GM12878 (cell line): Measurements from ENCODE around the gene CD68. TPM values are rescaled to one million over a fixed set of nuclear protein-coding genes. Genes with fewer than 3 reads are reported as not detected.

Experiments
- ATAC-seq: fragments of 200-7000 bp; cut with Tn5 transposase; 3 replicates; pipeline ENCODE4 v1.9.1; 2020; ENCODE audit warnings: mild to moderate bottlenecking, moderate library complexity
- BruUV-seq: library from RNA; stranded (reverse); fragments of 400-500 nt; replicated peaks from 2 replicates; lab custom pipeline; 2021; lab: Mats Ljungman, UMichigan
- CTCF ChIA-PET: fragments of 300-600 bp; sonication (Branson Sonifier 250); formaldehyde crosslinking; extraction: SDS; loops from one replicate; lab custom pipeline; 2021; ENCODE audit warnings: inconsistent platforms; lab: Yijun Ruan, JAX
- POLR2A ChIA-PET: fragments of 350-600 bp; formaldehyde crosslinking; extraction: SDS; loops from one replicate; lab custom pipeline; 2021; ENCODE audit warnings: inconsistent platforms; lab: Charles Lee
- RAD21 ChIA-PET: fragments of 300-600 bp; sonication (Branson Sonifier 250); formaldehyde crosslinking; loops from one replicate; lab custom pipeline; 2023; ENCODE audit warnings: antibody characterized with exemption; ENCODE audit not compliant: unreplicated experiment; lab: Charles Lee
- SMC1A ChIA-PET: fragments of 300-600 bp; sonication (Branson Sonifier 250); formaldehyde crosslinking; loops from one replicate; lab custom pipeline; 2023; ENCODE audit not compliant: unreplicated experiment, uncharacterized antibody; lab: Charles Lee
- DNase-seq: peaks from one replicate; pipeline ENCODE4 v3.0.0-alpha.2; 2011; ENCODE audit warnings: low read depth, low spot score
- FAIRE-seq: peaks from 3 replicates; lab custom pipeline; 2011; peaks lifted over from hg19 to GRCh38; lab: Jason Lieb, UNC
- H2AFZ ChIP-seq: 2 replicates; pipeline ENCODE4 v1.6.0; 2011; ENCODE audit warnings: low read depth, low read length, control low read depth; ENCODE audit not compliant: control insufficient read depth
- H3K27ac ChIP-seq: 2 replicates; pipeline ENCODE4 v1.5.1; 2011; ENCODE audit warnings: control low read depth; ENCODE audit not compliant: control insufficient read depth, insufficient read depth
- H3K27me3 ChIP-seq, 2 experiments: replicated peaks in 1 of 2; 2 replicates each; pipeline versions ENCODE4 v1.6.0 to v1.6.1; 2011; ENCODE audit warnings: low read length in 1 of 2; ENCODE audit not compliant: control insufficient read depth in 2 of 2, insufficient read depth in 2 of 2
- H3K36me3 ChIP-seq, 2 experiments: 2 replicates each; pipeline ENCODE4 v1.5.1; 2011; ENCODE audit warnings: low read length in 1 of 2; ENCODE audit not compliant: control insufficient read depth in 2 of 2, insufficient read depth in 2 of 2
- H3K4me1 ChIP-seq: 2 replicates; pipeline ENCODE4 v1.6.1; 2011; ENCODE audit warnings: mild to moderate bottlenecking, low read length, moderate library complexity, mixed read lengths; ENCODE audit not compliant: control insufficient read depth, insufficient read depth
- H3K4me2 ChIP-seq: 2 replicates; pipeline ENCODE4 v1.6.0; 2011; ENCODE audit warnings: control low read depth; ENCODE audit not compliant: control insufficient read depth, insufficient read depth
- H3K4me3 ChIP-seq: fragments of 200-600 bp; sonication (generic); 2 replicates; pipeline ENCODE4 v1.5.1; 2016
- H3K79me2 ChIP-seq: 2 replicates; pipeline ENCODE4 v1.6.0; 2011; ENCODE audit warnings: low read length; ENCODE audit not compliant: control insufficient read depth, insufficient read depth
- H3K9ac ChIP-seq: 2 replicates; pipeline ENCODE4 v1.8.0; 2011; ENCODE audit warnings: low read length, control low read depth, mixed read lengths; ENCODE audit not compliant: control insufficient read depth, insufficient read depth
- H3K9me3 ChIP-seq: replicated peaks from 3 replicates; pipeline ENCODE4 v1.5.1; 2011; ENCODE audit warnings: mild to moderate bottlenecking, low read length; ENCODE audit not compliant: control insufficient read depth, insufficient read depth
- H4K20me1 ChIP-seq: 2 replicates; pipeline ENCODE4 v1.6.0; 2011; ENCODE audit not compliant: control insufficient read depth, insufficient read depth
- ASH2L ChIP-seq: fragments of 300-600, 200-600 bp; sonication (generic); IDR thresholded peaks from 2 replicates; pipeline ENCODE4 v1.6.1; 2017; ENCODE audit warnings: low read depth, mild to moderate bottlenecking, borderline replicate concordance
- ATF7 ChIP-seq: fragments of 450-650 bp; IDR thresholded peaks from 2 replicates; pipeline ENCODE4 v1.6.1; 2016; ENCODE audit warnings: low read depth, mild to moderate bottlenecking
- BHLHE40 ChIP-seq, 2 experiments: fragments of 450-650 bp in 1 of 2; IDR thresholded peaks; 2 replicates each; pipeline ENCODE4 v1.6.1; 2011 to 2017; ENCODE audit warnings: low read depth in 2 of 2, borderline replicate concordance in 1 of 2, improper control_type of control experiment in 1 of 2, low read length in 1 of 2, mild to moderate bottlenecking in 1 of 2
- EED ChIP-seq: sonication (generic); IDR thresholded peaks from 2 replicates; pipeline ENCODE4 v1.6.1; 2016; ENCODE audit warnings: antibody characterized with exemption, low read depth
- EP300 ChIP-seq, 2 experiments: fragments of 150-350 bp in 1 of 2; IDR thresholded peaks; 2 replicates each; pipeline ENCODE4 v1.6.1; 2011 to 2012; ENCODE audit warnings: low read depth in 2 of 2, low read length in 2 of 2, borderline replicate concordance in 1 of 2, improper control_type of control experiment in 1 of 2, inconsistent platforms in 1 of 2; ENCODE audit not compliant: control insufficient read depth in 1 of 2
- FOXM1 ChIP-seq: IDR thresholded peaks from 2 replicates; pipeline ENCODE4 v1.6.1; 2012; ENCODE audit warnings: low read depth, mild to moderate bottlenecking, inconsistent platforms, low read length, moderate library complexity
- GATAD2B ChIP-seq: fragments of 450-650 bp; conservative IDR thresholded peaks from 2 replicates; pipeline ENCODE4 v1.6.1; 2017; ENCODE audit warnings: low read depth, mild to moderate bottlenecking, moderate library complexity
- IKZF1 ChIP-seq: fragments of 450-650 bp; conservative IDR thresholded peaks from 2 replicates; pipeline ENCODE4 v1.6.1; 2017; ENCODE audit warnings: antibody characterized with exemption, mild to moderate bottlenecking
- NFIC ChIP-seq: IDR thresholded peaks from 2 replicates; pipeline ENCODE4 v1.6.1; 2012; ENCODE audit warnings: low read depth, mild to moderate bottlenecking, inconsistent platforms, low read length, moderate library complexity
- PAX8 ChIP-seq: fragments of 450-650 bp; IDR thresholded peaks from 2 replicates; pipeline ENCODE4 v1.6.1; 2017; ENCODE audit warnings: mild to moderate bottlenecking, moderate library complexity
- POLR2AphosphoS5 ChIP-seq: IDR thresholded peaks from 2 replicates; pipeline ENCODE4 v1.6.1; 2011; ENCODE audit warnings: mild to moderate bottlenecking, low read length, inconsistent platforms
- RUNX3 ChIP-seq: IDR thresholded peaks from 2 replicates; pipeline ENCODE4 v1.6.1; 2012; ENCODE audit warnings: low read length, inconsistent platforms
- STAT1 ChIP-seq: fragments of 450-650 bp; conservative IDR thresholded peaks from 2 replicates; pipeline ENCODE4 v1.6.1; 2014; ENCODE audit warnings: antibody characterized with exemption, mild to moderate bottlenecking
- ZNF384 ChIP-seq: IDR thresholded peaks from 2 replicates; pipeline ENCODE4 v1.6.1; 2012; ENCODE audit warnings: low read depth, mild to moderate bottlenecking, low read length, improper control_type of control experiment, borderline replicate concordance
- WGBS: methylation state at CpG from one replicate; pipeline ENCODE4 v1.1.6; 2016; ENCODE audit warnings: low lambda C conversion rate; ENCODE audit not compliant: insufficient replicate concordance, insufficient coverage; ENCODE audit errors: missing lambda C conversion rate; 5-methylcytosine and 5-hydroxymethylcytosine counted together
- in situ Hi-C: fragments of 300-500 bp; cut with MboI; formaldehyde crosslinking; loops from 9 replicates; pipeline ENCODE4 v1.14.3; 2018; ENCODE audit warnings: mixed read lengths
- intact Hi-C: fragments of 100-400 bp; cut with micrococcal nuclease; formaldehyde crosslinking; loops from one replicate; pipeline ENCODE4 v1.14.2; 2022; ENCODE audit not compliant: unreplicated experiment
- polyA plus RNA-seq, 11 experiments: library from polyadenylated mRNA; depleted of rRNA in 4 of 11; unstranded in 6 of 11; stranded (reverse) in 5 of 11; fragments of >200 nt; fragmentation: Nextera tagmentation in 4 of 11; fragmentation: Illumina TruSeq in 1 of 11; extraction: Ambion mirVana in 4 of 11; extraction: Trizol in 1 of 11; gene quantifications; 1 replicate in 1 of 11; 2 replicates in 10 of 11; pipeline versions ENCODE4 v1.2.1 to v1.2.3, GENCODE V29; 2011 to 2016; ENCODE audit warnings: inconsistent platforms in 2 of 11, missing spikeins in 2 of 11, low read depth in 1 of 11
- total RNA-seq, 4 experiments: library from RNA; depleted of rRNA in 3 of 4; stranded (reverse); fragments of >200 nt in 3 of 4; fragmentation: Illumina TruSeq in 1 of 4; extraction: Trizol in 1 of 4; gene quantifications; 2 replicates each; pipeline versions ENCODE4 v1.2.1 to v1.2.3, GENCODE V29; 2013 to 2021
- TF ChIP-seq, protein P1 (sequence below): fragments of 450-650 bp; IDR thresholded peaks from 2 replicates; pipeline ENCODE4 v1.6.1; 2018; ENCODE audit warnings: mild to moderate bottlenecking, low read depth, moderate library complexity; ENCODE audit not compliant: partially characterized antibody
- TF ChIP-seq, protein P2 (sequence below): fragments of 450-650 bp; IDR thresholded peaks from 2 replicates; pipeline ENCODE4 v1.6.1; 2016; ENCODE audit warnings: mild to moderate bottlenecking

Gene CD68
- total and polyA plus RNA-seq, 10 of the 15 experiments (the other 5 are each of a cell fraction or from before 2014, with no cell fraction given), result 2.6 to 6.9 (median 3.8) TPM

DNA sequence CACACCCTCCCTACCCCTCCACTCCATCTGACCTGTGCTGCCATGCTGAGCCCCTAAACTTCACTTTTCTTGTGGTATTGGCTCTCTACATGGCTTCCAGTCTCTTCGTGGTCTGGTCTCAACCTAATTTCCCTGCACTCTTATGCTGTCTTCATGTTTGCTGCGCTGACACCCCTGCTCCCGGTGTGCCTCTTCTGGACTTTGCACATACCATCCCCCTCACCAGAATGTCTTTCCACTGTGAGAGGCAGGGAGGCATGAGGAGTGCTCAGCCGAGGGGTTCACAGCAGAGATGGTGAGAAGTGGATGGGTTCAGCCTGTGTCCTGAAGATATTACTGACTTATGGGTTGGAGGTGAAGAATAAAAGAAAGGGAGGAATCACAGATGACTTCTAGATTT, 28.0 kb upstream of the CD68 start (continued):
- TF ChIP-seq, protein P1, sequence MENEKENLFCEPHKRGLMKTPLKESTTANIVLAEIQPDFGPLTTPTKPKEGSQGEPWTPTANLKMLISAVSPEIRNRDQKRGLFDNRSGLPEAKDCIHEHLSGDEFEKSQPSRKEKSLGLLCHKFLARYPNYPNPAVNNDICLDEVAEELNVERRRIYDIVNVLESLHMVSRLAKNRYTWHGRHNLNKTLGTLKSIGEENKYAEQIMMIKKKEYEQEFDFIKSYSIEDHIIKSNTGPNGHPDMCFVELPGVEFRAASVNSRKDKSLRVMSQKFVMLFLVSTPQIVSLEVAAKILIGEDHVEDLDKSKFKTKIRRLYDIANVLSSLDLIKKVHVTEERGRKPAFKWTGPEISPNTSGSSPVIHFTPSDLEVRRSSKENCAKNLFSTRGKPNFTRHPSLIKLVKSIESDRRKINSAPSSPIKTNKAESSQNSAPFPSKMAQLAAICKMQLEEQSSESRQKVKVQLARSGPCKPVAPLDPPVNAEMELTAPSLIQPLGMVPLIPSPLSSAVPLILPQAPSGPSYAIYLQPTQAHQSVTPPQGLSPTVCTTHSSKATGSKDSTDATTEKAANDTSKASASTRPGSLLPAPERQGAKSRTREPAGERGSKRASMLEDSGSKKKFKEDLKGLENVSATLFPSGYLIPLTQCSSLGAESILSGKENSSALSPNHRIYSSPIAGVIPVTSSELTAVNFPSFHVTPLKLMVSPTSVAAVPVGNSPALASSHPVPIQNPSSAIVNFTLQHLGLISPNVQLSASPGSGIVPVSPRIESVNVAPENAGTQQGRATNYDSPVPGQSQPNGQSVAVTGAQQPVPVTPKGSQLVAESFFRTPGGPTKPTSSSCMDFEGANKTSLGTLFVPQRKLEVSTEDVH, result no peak
- TF ChIP-seq EED, result no peak

DNA sequence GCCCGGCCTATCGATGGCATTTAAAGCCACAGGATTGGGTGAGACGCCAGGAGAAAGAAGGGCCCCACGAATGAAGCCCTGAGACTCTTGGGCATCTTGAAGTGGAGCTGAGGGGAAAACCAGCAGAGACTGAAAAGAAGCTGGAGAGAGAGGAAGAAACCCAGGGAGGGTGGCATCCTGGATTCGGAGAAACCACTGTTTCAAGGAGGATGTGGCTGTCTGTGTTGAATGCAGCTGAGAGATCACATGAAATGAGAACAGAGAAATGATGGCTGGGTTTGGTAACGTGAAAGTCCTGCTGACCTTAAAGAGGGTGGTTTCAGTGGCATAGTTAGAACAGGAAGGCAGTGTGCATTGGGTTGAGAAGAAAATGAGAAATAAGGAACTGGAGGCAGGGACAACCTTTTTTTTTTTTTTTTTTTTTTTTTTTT, 26.8 kb upstream of the CD68 start:
- no peaks in the 10 kb centered on the region for H3K9me3 ChIP-seq
- no TSS peak for BruUV-seq
- RAD21 ChIA-PET, result interaction anchor here (0.7 to 1.8 kb wide), 7 partner anchors 8 to 135 kb away, joined by 3 to 7 read pairs (median 5); partner anchors contain the start of gene TP53
- in situ Hi-C loops (loop anchor here (25.0 kb wide), 1 partner anchor 515 kb away; the partner anchor contains the start of genes SLC16A11 and SLC16A13), intact Hi-C loops (no loop called here)
- H3K36me3 ChIP-seq, result no peaks in the 10 kb centered on the region
- no peaks in the 10 kb centered on the region for H3K79me2 ChIP-seq
- H3K4me3 ChIP-seq, result 0 out of 2 replicates have a peak overlapping the region, but pooled peaks have one; percentile 31
- peak; percentile 95 for FAIRE-seq
- POLR2A ChIA-PET, result interaction anchor here (0.5 to 1.5 kb wide), 12 partner anchors 7 to 374 kb away, joined by 3 to 6 read pairs (median 3); partner anchors contain the start of genes ACADVL, DLG4, SENP3 and TMEM256
- peak; percentile 95 for DNase-seq
- peak overlapping the region; percentile 45 for H3K4me2 ChIP-seq
- CTCF ChIA-PET, result interaction anchor here (0.6 to 2.5 kb wide), 11 partner anchors 8 to 201 kb away, joined by 3 to 20 read pairs (median 3); partner anchors contain the start of genes FXR2, SENP3 and TP53
- peak overlapping the region; percentile 7; the same call in 1 of the 2 replicates for H3K9ac ChIP-seq
- no peak overlapping the region; the same call in 1 of the 2 replicates for H3K27ac ChIP-seq
- H3K4me1 ChIP-seq, result peaks cover 31% of the 10 kb centered on the region
- H4K20me1 ChIP-seq, result no peaks in the 10 kb centered on the region
- 2% methylated on average over 6 of the region's 6 CpGs for WGBS
- SMC1A ChIA-PET, result interaction anchor here (0.9 to 2.2 kb wide), 6 partner anchors 8 to 598 kb away, joined by 3 to 10 read pairs (median 4); partner anchors contain the start of gene SENP3
- no peak overlapping the region for H2AFZ ChIP-seq
- H3K27me3 ChIP-seq, result no peaks in the 10 kb centered on the region; a peak in 1 of 4 replicates
- peak; percentile 91 for ATAC-seq
- peak; percentile 63 for TF ChIP-seq ATF7
- TF ChIP-seq BHLHE40 (IDR thresholded peaks at IDR 0.05; ENCODE audit: borderline replicate concordance in 1 of 2, low read depth in 2 of 2, low read length in 1 of 2), result peak; percentile 77 to 78; a peak in 3 of 4 replicates
- peak; percentile 87 for TF ChIP-seq IKZF1
- peak; percentile 15; the same call in 1 of the 2 replicates for TF ChIP-seq NFIC
- 0 out of 4 replicates have a peak, but pooled peaks of 1 of the 2 experiments have one; percentile 7 for TF ChIP-seq EP300 (IDR thresholded peaks at IDR 0.05; ENCODE audit: borderline replicate concordance in 1 of 2, control insufficient read depth in 1 of 2, low read depth in 2 of 2, low read length in 2 of 2)
- TF ChIP-seq STAT1, result no peak
- TF ChIP-seq FOXM1, result 0 out of 2 replicates have a peak, but pooled peaks have one; percentile 18
- TF ChIP-seq ASH2L, result no peak
- TF ChIP-seq, protein P2, sequence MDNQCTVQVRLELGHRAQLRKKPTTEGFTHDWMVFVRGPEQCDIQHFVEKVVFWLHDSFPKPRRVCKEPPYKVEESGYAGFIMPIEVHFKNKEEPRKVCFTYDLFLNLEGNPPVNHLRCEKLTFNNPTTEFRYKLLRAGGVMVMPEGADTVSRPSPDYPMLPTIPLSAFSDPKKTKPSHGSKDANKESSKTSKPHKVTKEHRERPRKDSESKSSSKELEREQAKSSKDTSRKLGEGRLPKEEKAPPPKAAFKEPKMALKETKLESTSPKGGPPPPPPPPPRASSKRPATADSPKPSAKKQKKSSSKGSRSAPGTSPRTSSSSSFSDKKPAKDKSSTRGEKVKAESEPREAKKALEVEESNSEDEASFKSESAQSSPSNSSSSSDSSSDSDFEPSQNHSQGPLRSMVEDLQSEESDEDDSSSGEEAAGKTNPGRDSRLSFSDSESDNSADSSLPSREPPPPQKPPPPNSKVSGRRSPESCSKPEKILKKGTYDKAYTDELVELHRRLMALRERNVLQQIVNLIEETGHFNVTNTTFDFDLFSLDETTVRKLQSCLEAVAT, result no peak
- no peak for TF ChIP-seq POLR2AphosphoS5
- no peak for TF ChIP-seq PAX8
- peak; percentile 94 for TF ChIP-seq ZNF384
- TF ChIP-seq GATAD2B, result no peak
- peak; percentile 83 for TF ChIP-seq RUNX3
